Measurements from ENCODE around the gene CDH4.
"Not testable (repeated sequence)": the region's sequence is repeated elsewhere in the genome, so short reads cannot be mapped to it uniquely, and the experiment has no call there.

CDH4 gene

GRCh38 chr20:61976644-61977418, 724.8 kb downstream of the CDH4 start:
- Histone ChIP-seq H3K4me1 (ENCODE audit: control insufficient read depth, insufficient read depth, low read length) (no peaks in the 10 kb centered on the region), H3K9ac (ENCODE audit: low read depth, low read length) (no peak overlapping the region), H3K9me3 (ENCODE audit: control insufficient read depth, insufficient read depth, low read length) (no peaks in the 10 kb centered on the region), H3K27me3 (ENCODE audit: control insufficient read depth, insufficient read depth, low read length) (no peaks in the 10 kb centered on the region), H3K36me3 (ENCODE audit: control insufficient read depth, insufficient read depth, low read length) (peaks cover 29% of the 10 kb centered on the region), H3K4me3 (ENCODE audit: low read depth, low read length) (no peak overlapping the region)

- Histone ChIP-seq H3K4me1 (ENCODE audit: control insufficient read depth, insufficient read depth, low read length) (no peaks in the 10 kb centered on the region), H3K4me3 (ENCODE audit: low read depth, low read length) (no peak overlapping the region), H3K9me3 (ENCODE audit: control insufficient read depth, insufficient read depth, low read length) (no peaks in the 10 kb centered on the region), H3K27me3 (ENCODE audit: control insufficient read depth, insufficient read depth, low read length) (no peaks in the 10 kb centered on the region), H3K36me3 (ENCODE audit: control insufficient read depth, insufficient read depth, low read length) (peaks cover 27% of the 10 kb centered on the region), H3K9ac (ENCODE audit: low read depth, low read length) (no peak overlapping the region)
These were observed 725.3 kb downstream of the CDH4 start for GRCh38 chr20:61977419-61977786.

GRCh38 chr20:61978491-61978890, 726.4 kb downstream of the CDH4 start:
- H3K9me3 ChIP-seq (ENCODE audit: control insufficient read depth, insufficient read depth, low read length), result no peaks in the 10 kb centered on the region
- no peak overlapping the region for H3K4me3 ChIP-seq (ENCODE audit: low read depth, low read length)
- no peaks in the 10 kb centered on the region for H3K27me3 ChIP-seq (ENCODE audit: control insufficient read depth, insufficient read depth, low read length)
- no peaks in the 10 kb centered on the region for H3K4me1 ChIP-seq (ENCODE audit: control insufficient read depth, insufficient read depth, low read length)
- H3K9ac ChIP-seq (ENCODE audit: low read depth, low read length), result no peak overlapping the region
- peaks cover 19% of the 10 kb centered on the region for H3K36me3 ChIP-seq (ENCODE audit: control insufficient read depth, insufficient read depth, low read length)

GRCh38 chr20:61979090-61979489, 727.0 kb downstream of the CDH4 start:
- H3K4me3 ChIP-seq (ENCODE audit: low read depth, low read length), result no peak overlapping the region
- no peaks in the 10 kb centered on the region for H3K9me3 ChIP-seq (ENCODE audit: control insufficient read depth, insufficient read depth, low read length)
- H3K9ac ChIP-seq (ENCODE audit: low read depth, low read length), result no peak overlapping the region
- H3K27me3 ChIP-seq (ENCODE audit: control insufficient read depth, insufficient read depth, low read length), result no peaks in the 10 kb centered on the region
- H3K4me1 ChIP-seq (ENCODE audit: control insufficient read depth, insufficient read depth, low read length), result no peaks in the 10 kb centered on the region
- H3K36me3 ChIP-seq (ENCODE audit: control insufficient read depth, insufficient read depth, low read length), result peaks cover 16% of the 10 kb centered on the region

- no peaks in the 10 kb centered on the region for H3K9me3 ChIP-seq (ENCODE audit: control insufficient read depth, insufficient read depth, low read length)
- no peak overlapping the region for H3K9ac ChIP-seq (ENCODE audit: low read depth, low read length)
- no peak overlapping the region for H3K4me3 ChIP-seq (ENCODE audit: low read depth, low read length)
- H3K36me3 ChIP-seq (ENCODE audit: control insufficient read depth, insufficient read depth, low read length), result peaks cover 20% of the 10 kb centered on the region
- H3K4me1 ChIP-seq (ENCODE audit: control insufficient read depth, insufficient read depth, low read length), result no peaks in the 10 kb centered on the region
- no peaks in the 10 kb centered on the region for H3K27me3 ChIP-seq (ENCODE audit: control insufficient read depth, insufficient read depth, low read length)
These were observed 727.9 kb downstream of the CDH4 start for GRCh38 chr20:61979701-61980635.

GRCh38 chr20:61980647-61981583, 728.9 kb downstream of the CDH4 start:
- no peaks in the 10 kb centered on the region for H3K9me3 ChIP-seq (ENCODE audit: control insufficient read depth, insufficient read depth, low read length)
- H3K27me3 ChIP-seq (ENCODE audit: control insufficient read depth, insufficient read depth, low read length), result no peaks in the 10 kb centered on the region
- no peak overlapping the region for H3K9ac ChIP-seq (ENCODE audit: low read depth, low read length)
- no peak overlapping the region for H3K4me3 ChIP-seq (ENCODE audit: low read depth, low read length)
- H3K36me3 ChIP-seq (ENCODE audit: control insufficient read depth, insufficient read depth, low read length), result peaks cover 23% of the 10 kb centered on the region
- H3K4me1 ChIP-seq (ENCODE audit: control insufficient read depth, insufficient read depth, low read length), result no peaks in the 10 kb centered on the region

- H3K9ac ChIP-seq (ENCODE audit: low read depth, low read length); H3K27me3 ChIP-seq (ENCODE audit: control insufficient read depth, insufficient read depth, low read length); H3K4me1 ChIP-seq (ENCODE audit: control insufficient read depth, insufficient read depth, low read length); H3K9me3 ChIP-seq (ENCODE audit: control insufficient read depth, insufficient read depth, low read length); H3K4me3 ChIP-seq (ENCODE audit: low read depth, low read length): not testable (repeated sequence)
- peaks cover 15% of the 10 kb centered on the region for H3K36me3 ChIP-seq (ENCODE audit: control insufficient read depth, insufficient read depth, low read length)
These were observed 729.6 kb downstream of the CDH4 start for GRCh38 chr20:61981691-61982090.

- Histone ChIP-seq H3K9me3 (ENCODE audit: control insufficient read depth, insufficient read depth, low read length) (no peaks in the 10 kb centered on the region), H3K36me3 (ENCODE audit: control insufficient read depth, insufficient read depth, low read length) (peaks cover 15% of the 10 kb centered on the region), H3K9ac (ENCODE audit: low read depth, low read length) (no peak overlapping the region), H3K4me3 (ENCODE audit: low read depth, low read length) (no peak overlapping the region), H3K4me1 (ENCODE audit: control insufficient read depth, insufficient read depth, low read length) (no peaks in the 10 kb centered on the region), H3K27me3 (ENCODE audit: control insufficient read depth, insufficient read depth, low read length) (no peaks in the 10 kb centered on the region)
These were observed 730.3 kb downstream of the CDH4 start for GRCh38 chr20:61982191-61982950.

- Histone ChIP-seq H3K27me3 (ENCODE audit: control insufficient read depth, insufficient read depth, low read length) (no peaks in the 10 kb centered on the region), H3K9me3 (ENCODE audit: control insufficient read depth, insufficient read depth, low read length) (no peaks in the 10 kb centered on the region), H3K36me3 (ENCODE audit: control insufficient read depth, insufficient read depth, low read length) (peaks cover 17% of the 10 kb centered on the region), H3K4me3 (ENCODE audit: low read depth, low read length) (no peak overlapping the region), H3K9ac (ENCODE audit: low read depth, low read length) (no peak overlapping the region), H3K4me1 (ENCODE audit: control insufficient read depth, insufficient read depth, low read length) (no peaks in the 10 kb centered on the region)
These were observed 730.9 kb downstream of the CDH4 start for GRCh38 chr20:61982951-61983315.

GRCh38 chr20:61983965-61984364, 731.9 kb downstream of the CDH4 start:
- Histone ChIP-seq H3K4me1 (ENCODE audit: control insufficient read depth, insufficient read depth, low read length) (no peaks in the 10 kb centered on the region), H3K27me3 (ENCODE audit: control insufficient read depth, insufficient read depth, low read length) (no peaks in the 10 kb centered on the region), H3K9ac (ENCODE audit: low read depth, low read length) (no peak overlapping the region), H3K4me3 (ENCODE audit: low read depth, low read length) (no peak overlapping the region), H3K36me3 (ENCODE audit: control insufficient read depth, insufficient read depth, low read length) (peaks cover 17% of the 10 kb centered on the region), H3K9me3 (ENCODE audit: control insufficient read depth, insufficient read depth, low read length) (no peaks in the 10 kb centered on the region)

GRCh38 chr20:61984431-61984830, 732.4 kb downstream of the CDH4 start:
- not testable (repeated sequence) for H3K4me1 ChIP-seq (ENCODE audit: control insufficient read depth, insufficient read depth, low read length)
- H3K36me3 ChIP-seq (ENCODE audit: control insufficient read depth, insufficient read depth, low read length), result peaks cover 17% of the 10 kb centered on the region

More at GRCh38 chr20:61984431-61984830, 732.4 kb downstream of the CDH4 start:
- H3K4me3 ChIP-seq (ENCODE audit: low read depth, low read length); H3K27me3 ChIP-seq (ENCODE audit: control insufficient read depth, insufficient read depth, low read length); H3K9ac ChIP-seq (ENCODE audit: low read depth, low read length); H3K9me3 ChIP-seq (ENCODE audit: control insufficient read depth, insufficient read depth, low read length): not testable (repeated sequence)
